ENCODE data around the gene LRP1B.
"Not testable (repeated sequence)": the region's sequence is repeated elsewhere in the genome, so short reads cannot be mapped to it uniquely, and the experiment has no call there.

The LRP1B gene

DNA sequence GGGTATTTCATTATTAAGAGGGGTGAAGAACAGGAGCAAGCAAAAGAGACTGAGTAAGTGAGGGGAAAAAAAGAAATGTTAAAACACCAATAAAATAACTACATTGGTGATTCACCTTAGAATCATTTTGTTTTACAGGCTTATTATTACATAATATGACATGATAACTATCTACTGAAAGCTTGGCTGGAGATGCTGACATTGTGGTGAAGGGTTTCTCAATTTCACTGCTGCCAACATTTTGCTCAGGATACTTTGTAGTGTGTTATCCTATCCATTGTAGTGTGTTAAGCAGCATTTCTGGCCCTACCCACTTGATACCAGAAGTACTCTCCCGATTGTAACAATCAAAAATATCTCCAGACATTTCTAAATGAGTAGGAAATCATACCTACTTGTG, 1786.0 kb downstream of the LRP1B start:
- no peaks in the 10 kb centered on the region for H3K36me3 ChIP-seq (ENCODE audit: control insufficient read depth, insufficient read depth, low read length)
- H3K27me3 ChIP-seq (ENCODE audit: control insufficient read depth, insufficient read depth, low read length), result no peaks in the 10 kb centered on the region
- H3K27ac ChIP-seq (ENCODE audit: low read depth, low read length), result no peak overlapping the region
- no peak overlapping the region for H3K9ac ChIP-seq (ENCODE audit: low read length)
- H3K4me3 ChIP-seq (ENCODE audit: low read depth, low read length), result no peak overlapping the region
- peaks cover 9% of the 10 kb centered on the region for H3K4me1 ChIP-seq (ENCODE audit: control insufficient read depth, insufficient read depth, low read length)
- H3K9me3 ChIP-seq (ENCODE audit: control insufficient read depth, insufficient read depth, low read depth, low read length), result no peaks in the 10 kb centered on the region

DNA sequence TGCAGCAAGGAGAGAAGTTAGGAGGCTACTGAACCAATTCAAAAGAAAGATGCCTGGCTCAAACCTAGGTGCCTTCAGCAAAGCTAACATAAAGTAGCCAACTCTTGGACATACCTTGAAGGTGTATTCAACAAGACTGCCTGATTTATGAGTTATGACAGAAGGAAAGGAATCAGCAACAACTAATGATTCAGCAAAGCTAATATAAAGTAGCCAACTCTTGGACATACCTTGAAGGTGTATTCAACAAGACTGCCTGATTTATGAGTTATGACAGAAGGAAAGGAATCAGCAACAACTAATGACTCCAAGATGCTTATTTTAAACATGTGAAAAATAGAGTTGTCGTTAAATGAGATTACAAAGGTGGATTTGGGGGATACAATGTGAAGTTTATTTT, 1786.5 kb downstream of the LRP1B start:
- H3K27me3 ChIP-seq (ENCODE audit: control insufficient read depth, insufficient read depth, low read length); H3K27ac ChIP-seq (ENCODE audit: low read depth, low read length); H3K9ac ChIP-seq (ENCODE audit: low read length); H3K4me1 ChIP-seq (ENCODE audit: control insufficient read depth, insufficient read depth, low read length); H3K9me3 ChIP-seq (ENCODE audit: control insufficient read depth, insufficient read depth, low read depth, low read length); H3K36me3 ChIP-seq (ENCODE audit: control insufficient read depth, insufficient read depth, low read length); H3K4me3 ChIP-seq (ENCODE audit: low read depth, low read length): not testable (repeated sequence)

DNA sequence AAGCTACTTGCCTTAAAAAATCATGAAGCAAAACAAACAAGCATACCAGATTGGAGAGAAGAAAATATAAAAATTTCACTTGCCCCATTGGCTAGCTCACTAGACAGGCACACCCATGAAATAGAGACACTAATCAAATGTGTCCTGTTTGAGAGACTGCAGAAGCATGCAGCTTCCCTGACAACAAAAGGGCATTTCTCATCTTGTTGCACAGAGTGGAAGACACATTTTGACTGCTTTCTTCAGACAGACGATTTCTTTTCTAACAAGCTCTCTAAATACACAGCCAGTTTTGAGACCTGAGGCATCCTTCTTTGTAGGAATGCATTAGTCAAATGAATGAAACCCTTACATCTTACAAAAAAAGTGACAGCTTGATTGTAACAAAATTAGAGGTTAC, 1792.0 kb downstream of the LRP1B start:
- no peak overlapping the region for H3K9ac ChIP-seq (ENCODE audit: low read length)
- no peaks in the 10 kb centered on the region for H3K9me3 ChIP-seq (ENCODE audit: control insufficient read depth, insufficient read depth, low read depth, low read length)
- no peak overlapping the region for H3K4me3 ChIP-seq (ENCODE audit: low read depth, low read length)
- no peaks in the 10 kb centered on the region for H3K36me3 ChIP-seq (ENCODE audit: control insufficient read depth, insufficient read depth, low read length)
- no peaks in the 10 kb centered on the region for H3K4me1 ChIP-seq (ENCODE audit: control insufficient read depth, insufficient read depth, low read length)
- H3K27me3 ChIP-seq (ENCODE audit: control insufficient read depth, insufficient read depth, low read length), result no peaks in the 10 kb centered on the region
- no peak overlapping the region for H3K27ac ChIP-seq (ENCODE audit: low read depth, low read length)

DNA sequence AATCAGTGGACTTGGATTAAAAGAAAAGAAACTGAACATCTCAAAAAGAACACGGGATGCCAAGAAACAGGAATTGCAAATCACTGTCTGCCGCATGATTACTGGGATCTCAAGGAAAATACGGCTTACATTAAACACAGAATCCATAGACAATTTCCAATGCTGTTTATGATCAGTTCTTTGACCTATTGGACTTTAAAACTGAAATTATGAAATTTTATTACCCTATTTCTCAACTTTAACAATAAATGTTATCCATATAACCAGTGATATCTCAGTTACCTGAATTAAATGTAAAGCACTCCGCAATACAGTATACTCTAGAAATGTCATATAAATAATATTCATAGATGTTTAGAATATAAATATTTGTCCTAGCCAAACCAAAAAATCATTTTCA, 1793.8 kb downstream of the LRP1B start:
- Histone ChIP-seq H3K4me1 (ENCODE audit: control insufficient read depth, insufficient read depth, low read length) (no peaks in the 10 kb centered on the region), H3K27ac (ENCODE audit: low read depth, low read length) (no peak overlapping the region), H3K36me3 (ENCODE audit: control insufficient read depth, insufficient read depth, low read length) (no peaks in the 10 kb centered on the region), H3K9ac (ENCODE audit: low read length) (no peak overlapping the region), H3K27me3 (ENCODE audit: control insufficient read depth, insufficient read depth, low read length) (no peaks in the 10 kb centered on the region), H3K4me3 (ENCODE audit: low read depth, low read length) (no peak overlapping the region), H3K9me3 (ENCODE audit: control insufficient read depth, insufficient read depth, low read depth, low read length) (no peaks in the 10 kb centered on the region)

DNA sequence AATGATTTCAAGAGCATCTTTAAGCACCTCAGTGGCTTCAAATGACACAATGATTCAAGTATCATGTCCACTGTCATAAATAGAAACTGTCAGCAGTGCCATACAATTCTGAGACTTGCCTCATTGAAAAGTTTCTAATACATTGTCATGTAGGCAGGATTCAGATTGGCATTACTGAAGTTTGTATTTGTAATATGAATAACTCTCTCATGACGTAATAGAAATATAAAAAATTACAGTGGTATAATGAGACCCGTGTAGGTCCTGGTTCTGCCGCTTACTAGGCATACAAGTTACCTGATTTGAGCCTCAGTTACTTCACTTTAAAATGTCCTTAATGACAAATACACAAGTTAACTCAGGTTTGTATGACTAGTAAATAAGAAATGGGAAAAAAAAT, 1814.5 kb downstream of the LRP1B start:
- Histone ChIP-seq H3K27me3 (ENCODE audit: control insufficient read depth, insufficient read depth, low read length) (no peaks in the 10 kb centered on the region), H3K4me3 (ENCODE audit: low read depth, low read length) (no peak overlapping the region), H3K9me3 (ENCODE audit: control insufficient read depth, insufficient read depth, low read depth, low read length) (no peaks in the 10 kb centered on the region), H3K4me1 (ENCODE audit: control insufficient read depth, insufficient read depth, low read length) (no peaks in the 10 kb centered on the region), H3K36me3 (ENCODE audit: control insufficient read depth, insufficient read depth, low read length) (no peaks in the 10 kb centered on the region), H3K9ac (ENCODE audit: low read length) (no peak overlapping the region), H3K27ac (ENCODE audit: low read depth, low read length) (no peak overlapping the region)

DNA sequence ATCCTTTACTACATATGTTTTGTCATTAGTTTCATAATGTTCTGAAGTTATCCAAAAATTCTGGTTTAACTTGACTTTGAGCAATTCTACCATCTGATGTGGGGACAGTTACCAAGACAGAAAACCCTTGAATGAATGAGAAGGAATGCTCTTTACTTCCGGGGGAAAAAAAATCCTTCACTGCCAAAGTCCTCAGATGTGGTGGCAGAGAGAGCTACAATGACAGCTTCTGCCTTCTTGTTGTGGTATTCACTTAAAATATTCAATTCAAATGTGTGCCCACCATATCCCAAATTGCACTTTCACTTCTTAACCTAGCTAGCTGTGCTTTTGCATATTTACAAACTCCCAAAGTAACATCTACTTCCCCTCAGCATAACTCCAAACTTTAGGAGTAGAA, 1818.9 kb downstream of the LRP1B start:
- H3K9me3 ChIP-seq (ENCODE audit: control insufficient read depth, insufficient read depth, low read depth, low read length), result no peaks in the 10 kb centered on the region
- H3K4me3 ChIP-seq (ENCODE audit: low read depth, low read length), result no peak overlapping the region
- no peaks in the 10 kb centered on the region for H3K4me1 ChIP-seq (ENCODE audit: control insufficient read depth, insufficient read depth, low read length)
- H3K36me3 ChIP-seq (ENCODE audit: control insufficient read depth, insufficient read depth, low read length), result no peaks in the 10 kb centered on the region
- no peak overlapping the region for H3K9ac ChIP-seq (ENCODE audit: low read length)
- H3K27ac ChIP-seq (ENCODE audit: low read depth, low read length), result no peak overlapping the region
- no peaks in the 10 kb centered on the region for H3K27me3 ChIP-seq (ENCODE audit: control insufficient read depth, insufficient read depth, low read length)

DNA sequence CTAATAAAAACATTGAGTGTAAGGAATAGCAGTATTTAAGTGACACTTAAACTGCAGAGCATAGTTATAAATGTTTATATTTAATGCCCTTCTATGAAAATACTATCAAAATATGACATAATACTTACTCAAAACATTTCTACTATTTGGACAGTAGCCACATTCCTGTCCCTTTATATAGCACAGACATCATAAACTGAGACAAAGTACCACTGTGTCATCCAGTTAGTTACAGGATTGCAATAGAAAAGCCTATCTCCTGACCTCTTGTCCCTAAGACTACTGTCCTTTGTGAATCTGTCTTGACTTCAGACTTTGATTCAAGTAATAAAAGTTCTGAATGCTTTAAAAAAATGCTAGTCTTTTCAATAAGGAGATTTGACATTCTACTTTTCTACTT, 1822.1 kb downstream of the LRP1B start:
- no peaks in the 10 kb centered on the region for H3K4me1 ChIP-seq (ENCODE audit: control insufficient read depth, insufficient read depth, low read length)
- H3K4me3 ChIP-seq (ENCODE audit: low read depth, low read length), result no peak overlapping the region
- H3K36me3 ChIP-seq (ENCODE audit: control insufficient read depth, insufficient read depth, low read length), result no peaks in the 10 kb centered on the region
- no peaks in the 10 kb centered on the region for H3K27me3 ChIP-seq (ENCODE audit: control insufficient read depth, insufficient read depth, low read length)
- H3K9me3 ChIP-seq (ENCODE audit: control insufficient read depth, insufficient read depth, low read depth, low read length), result no peaks in the 10 kb centered on the region
- no peak overlapping the region for H3K9ac ChIP-seq (ENCODE audit: low read length)
- no peak overlapping the region for H3K27ac ChIP-seq (ENCODE audit: low read depth, low read length)

DNA sequence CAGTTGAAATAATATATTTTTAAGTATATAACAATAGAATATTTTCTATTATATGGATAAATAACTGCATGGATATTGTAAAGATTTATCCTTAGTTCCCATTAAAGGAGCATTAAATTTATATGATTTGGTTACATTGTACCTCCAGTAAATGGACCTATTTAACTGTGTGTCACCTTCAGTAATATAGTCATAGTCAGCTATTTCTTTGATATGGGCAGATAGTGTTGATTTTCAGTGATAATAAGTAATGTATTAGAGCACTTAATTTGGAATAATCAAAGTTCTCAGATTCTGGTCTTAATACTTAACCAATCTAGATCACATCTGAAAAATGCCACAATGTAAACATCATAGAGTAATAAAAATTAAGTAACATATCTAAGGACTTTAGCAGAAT, 1823.3 kb downstream of the LRP1B start:
- H3K27me3 ChIP-seq (ENCODE audit: control insufficient read depth, insufficient read depth, low read length), result no peaks in the 10 kb centered on the region
- no peaks in the 10 kb centered on the region for H3K36me3 ChIP-seq (ENCODE audit: control insufficient read depth, insufficient read depth, low read length)
- H3K9ac ChIP-seq (ENCODE audit: low read length), result no peak overlapping the region
- H3K4me1 ChIP-seq (ENCODE audit: control insufficient read depth, insufficient read depth, low read length), result no peaks in the 10 kb centered on the region
- H3K9me3 ChIP-seq (ENCODE audit: control insufficient read depth, insufficient read depth, low read depth, low read length), result no peaks in the 10 kb centered on the region
- no peak overlapping the region for H3K27ac ChIP-seq (ENCODE audit: low read depth, low read length)
- no peak overlapping the region for H3K4me3 ChIP-seq (ENCODE audit: low read depth, low read length)

DNA sequence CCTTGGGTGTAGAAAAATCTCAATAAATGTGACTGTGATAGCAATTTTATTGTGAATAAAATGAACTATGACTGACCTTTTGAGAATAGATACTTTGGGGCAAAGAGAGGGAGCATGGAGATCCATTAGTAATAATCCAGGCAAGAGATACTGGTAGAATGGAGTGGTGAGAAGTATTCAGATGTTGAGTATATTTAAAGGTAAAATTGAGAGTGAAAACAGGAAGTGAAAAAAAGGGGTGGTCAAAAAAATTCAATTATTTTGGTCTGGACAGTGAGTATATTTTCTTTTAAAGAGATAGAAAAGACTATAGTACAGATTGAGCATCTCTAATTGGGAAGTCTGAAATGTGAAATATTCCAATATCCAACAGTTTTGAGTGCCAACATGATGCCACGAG, 1835.0 kb downstream of the LRP1B start:
- Histone ChIP-seq H3K9ac (ENCODE audit: low read length) (no peak overlapping the region), H3K36me3 (ENCODE audit: control insufficient read depth, insufficient read depth, low read length) (no peaks in the 10 kb centered on the region), H3K4me3 (ENCODE audit: low read depth, low read length) (no peak overlapping the region), H3K9me3 (ENCODE audit: control insufficient read depth, insufficient read depth, low read depth, low read length) (no peaks in the 10 kb centered on the region), H3K27ac (ENCODE audit: low read depth, low read length) (no peak overlapping the region), H3K4me1 (ENCODE audit: control insufficient read depth, insufficient read depth, low read length) (no peaks in the 10 kb centered on the region), H3K27me3 (ENCODE audit: control insufficient read depth, insufficient read depth, low read length) (no peaks in the 10 kb centered on the region)

DNA sequence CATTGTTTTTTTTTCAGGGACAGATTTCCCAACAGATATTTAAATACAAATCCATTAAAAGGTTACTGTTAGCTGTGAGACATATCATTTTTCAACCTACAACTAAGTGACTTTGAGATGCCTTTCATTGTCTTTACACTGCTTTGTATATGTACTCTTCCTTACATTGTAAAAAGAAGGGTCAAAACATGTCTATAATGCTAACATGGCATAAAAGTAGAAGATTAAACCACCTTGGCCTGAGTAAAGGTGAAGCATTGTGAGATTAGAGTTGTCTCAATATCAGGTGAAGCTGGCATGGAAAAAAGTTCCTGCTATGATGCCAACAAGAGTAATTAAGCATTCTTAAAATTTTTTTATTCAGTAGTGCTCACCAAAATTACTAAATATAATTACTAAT, 1842.1 kb downstream of the LRP1B start:
- Histone ChIP-seq H3K36me3 (ENCODE audit: control insufficient read depth, insufficient read depth, low read length) (no peaks in the 10 kb centered on the region), H3K9ac (ENCODE audit: low read length) (no peak overlapping the region)

DNA sequence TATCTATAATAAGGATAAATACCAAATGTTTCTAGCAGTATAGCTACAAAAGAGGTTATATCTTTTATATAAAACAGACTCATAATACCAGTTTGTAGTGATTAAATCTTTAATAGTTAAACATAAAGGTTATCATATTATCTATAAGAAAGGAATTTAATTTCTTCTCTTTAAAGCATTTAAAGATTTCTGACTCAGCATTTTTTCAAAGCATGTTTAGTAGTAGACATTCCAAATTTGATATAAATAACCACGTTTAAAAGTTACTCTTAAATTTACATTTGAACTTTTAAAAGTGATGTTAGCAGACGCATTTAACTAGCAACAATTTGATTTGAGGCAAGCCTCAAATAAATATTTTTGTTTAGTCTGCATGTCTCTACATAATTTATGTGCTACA, 1842.6 kb downstream of the LRP1B start:
- Histone ChIP-seq H3K4me1 (ENCODE audit: control insufficient read depth, insufficient read depth, low read length) (no peaks in the 10 kb centered on the region), H3K4me3 (ENCODE audit: low read depth, low read length) (no peak overlapping the region), H3K36me3 (ENCODE audit: control insufficient read depth, insufficient read depth, low read length) (no peaks in the 10 kb centered on the region), H3K9ac (ENCODE audit: low read length) (no peak overlapping the region), H3K27ac (ENCODE audit: low read depth, low read length) (no peak overlapping the region), H3K27me3 (ENCODE audit: control insufficient read depth, insufficient read depth, low read length) (no peaks in the 10 kb centered on the region), H3K9me3 (ENCODE audit: control insufficient read depth, insufficient read depth, low read depth, low read length) (no peaks in the 10 kb centered on the region)

More for the DNA sequence above, 1842.1 kb downstream of the LRP1B start:
- Histone ChIP-seq H3K27ac (ENCODE audit: low read depth, low read length) (no peak overlapping the region), H3K4me1 (ENCODE audit: control insufficient read depth, insufficient read depth, low read length) (no peaks in the 10 kb centered on the region), H3K27me3 (ENCODE audit: control insufficient read depth, insufficient read depth, low read length) (no peaks in the 10 kb centered on the region), H3K4me3 (ENCODE audit: low read depth, low read length) (no peak overlapping the region), H3K9me3 (ENCODE audit: control insufficient read depth, insufficient read depth, low read depth, low read length) (no peaks in the 10 kb centered on the region)

DNA sequence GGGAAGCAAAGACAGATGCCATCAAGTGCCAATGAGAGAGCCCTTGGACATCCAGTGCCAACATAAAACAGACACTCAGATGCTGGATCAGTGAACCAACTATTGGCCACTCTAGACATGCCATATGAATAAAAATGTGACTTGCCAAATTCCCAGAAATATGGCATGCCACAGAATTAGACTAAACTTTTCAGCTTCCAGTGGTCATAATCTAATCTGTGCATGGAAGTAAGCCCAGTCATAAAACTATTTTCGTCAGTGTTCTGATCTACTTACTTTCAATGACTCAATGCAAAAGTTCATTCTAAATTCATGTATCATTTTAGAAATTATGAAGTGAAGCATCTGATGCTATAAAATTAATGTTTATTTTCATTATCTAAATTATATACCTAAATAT, 1844.4 kb downstream of the LRP1B start:
- Histone ChIP-seq H3K9ac (ENCODE audit: low read length) (no peak overlapping the region), H3K36me3 (ENCODE audit: control insufficient read depth, insufficient read depth, low read length) (no peaks in the 10 kb centered on the region), H3K4me1 (ENCODE audit: control insufficient read depth, insufficient read depth, low read length) (no peaks in the 10 kb centered on the region; the same call in 1 of the 2 replicates), H3K27ac (ENCODE audit: low read depth, low read length) (no peak overlapping the region), H3K9me3 (ENCODE audit: control insufficient read depth, insufficient read depth, low read depth, low read length) (no peaks in the 10 kb centered on the region), H3K4me3 (ENCODE audit: low read depth, low read length) (no peak overlapping the region), H3K27me3 (ENCODE audit: control insufficient read depth, insufficient read depth, low read length) (no peaks in the 10 kb centered on the region)
